HuH-7 (cell line): Measurements from ENCODE around the gene ZBTB7B.

Experiments
- DNase-seq: peaks from one replicate; pipeline ENCODE4 v3.0.0; 2011; ENCODE audit warnings: low spot score

The ZBTB7B gene

DNA sequence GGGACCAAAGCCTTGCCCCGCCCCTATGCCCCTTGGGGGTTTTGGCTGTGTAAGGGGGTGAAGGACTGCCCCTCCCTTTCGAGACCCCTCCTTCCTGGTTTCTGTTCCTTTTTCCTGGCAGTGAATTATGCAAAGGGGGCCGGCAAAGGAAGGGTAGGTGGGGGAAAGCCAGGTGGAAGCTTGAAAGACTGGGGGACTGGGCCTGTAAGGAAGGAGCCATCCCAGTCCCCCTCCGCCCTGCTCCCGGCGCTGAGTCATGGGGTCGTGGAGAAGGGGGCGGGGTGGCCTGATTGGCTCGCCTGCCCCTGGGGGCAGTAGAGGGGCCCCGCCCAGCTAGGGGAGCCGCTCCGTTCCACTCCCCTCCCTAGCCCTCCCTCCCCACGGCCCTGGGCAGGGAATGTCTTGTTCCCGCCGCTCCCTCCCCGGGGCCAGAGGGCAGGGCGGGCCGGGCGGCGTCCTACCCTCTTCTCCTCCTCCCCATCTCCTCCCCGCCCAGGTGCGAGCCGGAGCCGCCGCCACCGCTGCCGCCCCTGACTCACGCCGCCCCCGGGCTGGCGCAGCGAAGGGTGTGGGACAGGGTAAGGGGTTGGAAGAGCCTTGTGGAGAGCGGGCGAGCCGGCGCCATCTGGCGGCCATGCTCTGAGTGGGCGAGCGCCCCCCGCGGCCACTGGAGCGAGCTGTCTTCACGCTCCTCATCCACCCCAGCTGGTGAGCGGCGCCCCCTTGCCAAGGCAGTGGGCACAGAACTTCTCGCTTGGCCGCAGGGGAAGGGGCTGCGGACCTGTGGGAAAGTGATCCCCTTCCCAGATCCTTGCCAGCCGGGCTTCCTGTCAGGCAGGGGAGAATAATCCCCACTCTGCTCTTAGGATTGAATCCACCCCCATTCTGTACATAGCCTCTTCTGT is 14.7 kb downstream of the ZBTB7B start:
- DNase-seq, result peak; percentile 90

DNA sequence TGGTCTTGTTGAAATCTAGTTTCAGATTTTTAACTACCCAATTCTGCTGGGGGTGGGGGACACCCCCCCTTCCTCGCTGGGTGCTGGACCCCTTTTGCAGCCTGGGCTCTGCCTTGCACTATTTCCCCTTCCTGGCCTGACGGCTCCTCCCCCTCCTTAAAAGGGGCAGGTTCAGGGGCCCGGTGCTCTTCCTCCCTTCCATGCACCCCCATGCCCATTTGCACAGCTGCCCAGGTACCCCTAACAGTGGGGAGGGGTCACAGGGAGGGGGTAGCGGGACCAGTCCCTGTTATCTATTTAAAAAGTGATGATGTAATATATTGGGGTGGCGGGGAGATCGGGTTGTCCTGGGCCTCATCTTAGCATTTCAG is 15.3 kb downstream of the ZBTB7B start:
- no peak for DNase-seq

DNA sequence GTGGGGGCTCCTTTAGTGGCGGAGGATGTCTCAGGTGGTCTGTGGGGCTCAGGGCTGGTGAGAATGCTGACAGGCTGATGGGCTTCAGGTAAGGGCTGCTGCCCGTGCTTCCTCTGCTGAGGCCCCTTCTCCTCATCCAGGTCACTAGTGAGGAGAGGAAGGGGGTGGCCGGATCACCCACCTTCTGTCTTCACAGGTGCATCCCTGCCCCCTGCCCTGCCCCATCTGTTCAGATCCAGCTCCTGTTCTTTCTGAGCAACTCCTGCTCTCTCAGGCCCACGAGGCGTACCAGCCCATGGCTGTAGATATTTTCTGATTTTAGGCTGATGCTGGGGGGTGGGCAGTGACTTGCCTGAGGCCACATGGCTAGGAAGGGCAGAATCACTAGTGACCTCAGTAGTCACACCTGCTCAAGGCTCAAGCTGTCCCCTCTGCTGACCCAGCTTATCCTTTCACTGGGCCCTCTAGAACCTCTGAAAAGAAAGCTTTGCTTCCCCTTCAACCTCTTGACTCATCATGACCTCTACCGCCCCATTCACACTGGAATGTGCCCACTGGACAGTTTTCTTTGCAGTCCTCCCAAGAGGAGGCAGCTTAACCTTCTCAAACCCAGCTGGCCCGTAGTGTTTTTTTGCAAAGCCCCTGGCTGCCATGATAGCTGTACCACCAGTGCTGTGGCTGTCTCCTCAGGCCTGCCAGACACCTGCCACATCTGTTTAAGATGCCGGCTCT is 16.2 kb downstream of the ZBTB7B start:
- no peak for DNase-seq

DNA sequence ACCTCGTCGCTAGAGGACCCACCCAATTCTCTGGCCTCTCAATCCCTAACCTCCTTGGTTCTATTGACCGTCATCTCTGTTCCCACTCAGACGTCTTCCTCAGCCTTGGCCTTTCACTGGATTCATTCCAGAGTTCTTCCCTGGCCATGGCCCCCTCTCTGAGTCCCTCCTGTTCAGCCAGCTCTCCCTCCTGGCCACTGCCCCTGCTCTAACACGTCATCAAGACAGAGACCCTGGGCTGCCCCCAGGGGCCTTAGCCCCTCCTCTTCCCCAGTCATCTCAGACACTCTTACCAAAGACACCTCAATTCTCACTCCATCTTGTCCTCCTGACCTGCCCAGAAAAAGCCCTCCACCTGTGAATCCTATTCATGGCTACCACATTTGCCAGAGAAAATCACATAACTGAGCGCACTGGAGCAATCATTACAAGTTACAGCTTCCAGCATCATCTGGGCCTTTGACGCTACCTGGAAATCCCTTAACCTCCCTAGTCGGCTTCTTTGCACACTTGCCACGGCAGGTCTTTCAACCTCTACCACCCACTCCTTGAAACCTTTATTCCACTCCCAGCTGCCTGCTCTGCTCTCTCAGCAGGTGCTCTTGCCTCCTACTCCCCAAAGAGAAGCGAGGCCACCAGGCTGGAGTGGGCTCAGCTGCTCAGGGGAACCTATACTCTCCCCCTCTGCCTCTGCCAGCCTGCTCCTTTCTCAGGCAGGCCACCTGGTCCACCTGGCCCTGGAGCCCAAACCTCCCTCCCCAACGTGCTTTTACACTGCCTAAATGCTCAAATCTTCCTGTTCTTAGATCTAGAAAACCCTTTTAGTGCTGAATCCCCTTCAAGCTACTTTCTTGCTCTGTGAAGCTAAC is 17.0 kb downstream of the ZBTB7B start:
- DNase-seq, result no peak

DNA sequence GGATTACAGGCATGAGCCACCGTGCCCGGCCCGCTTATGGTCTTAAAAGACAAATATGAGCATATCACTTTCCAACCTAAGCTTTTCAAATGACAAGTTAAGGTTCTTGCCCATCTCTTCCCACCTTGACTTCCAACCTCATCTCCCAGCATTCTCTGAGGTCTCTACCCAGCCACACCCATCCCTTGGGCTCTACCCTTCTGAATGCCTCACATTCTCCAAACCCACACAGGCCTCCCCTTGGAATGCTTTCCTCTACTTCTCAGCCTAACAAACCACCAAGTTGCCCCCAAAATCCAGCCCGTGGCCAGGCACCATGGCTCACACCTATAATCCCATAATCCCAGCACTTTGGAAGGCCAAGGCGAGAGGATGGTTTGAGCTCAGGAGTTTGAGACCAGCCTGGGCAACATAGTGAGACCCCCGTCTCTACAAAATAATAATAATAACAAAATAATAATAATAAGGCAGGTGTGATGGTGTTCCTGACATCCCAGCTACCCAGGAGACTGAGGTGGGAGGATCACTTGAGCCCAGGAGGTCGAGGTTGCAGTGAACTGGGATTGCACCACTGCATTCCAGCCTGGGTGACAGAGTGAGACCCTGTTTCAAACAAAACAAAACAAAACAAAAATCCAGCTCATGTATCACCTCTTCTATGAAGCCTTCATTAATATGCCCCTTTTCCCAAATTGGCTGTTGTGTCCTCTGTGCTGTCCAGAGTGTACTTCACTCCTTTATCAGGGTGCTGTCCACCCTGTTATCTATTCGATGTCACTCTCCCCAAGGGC is 19.7 kb downstream of the ZBTB7B start:
- DNase-seq, result no peak

DNA sequence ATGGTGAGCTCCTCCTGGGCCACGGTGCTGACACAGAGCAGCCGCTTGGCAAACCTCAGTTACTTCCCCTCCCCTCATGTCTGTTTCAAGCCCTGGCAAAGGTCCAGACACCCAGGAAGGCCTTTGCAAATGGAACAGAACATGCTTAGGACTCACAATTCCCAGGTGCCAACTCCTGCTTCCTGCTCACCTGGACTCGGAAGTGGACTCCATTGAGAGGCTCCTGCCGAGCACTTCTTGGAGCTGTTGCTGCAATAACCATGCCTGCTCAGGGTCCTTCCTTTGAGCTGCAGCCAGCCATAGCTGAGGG is 20.3 kb downstream of the ZBTB7B start:
- no peak for DNase-seq

GRCh38 chr1:155023627-155024026 is 21.0 kb downstream of the ZBTB7B start:
- no peak for DNase-seq

GRCh38 chr1:155024315-155024714 is 21.7 kb downstream of the ZBTB7B start:
- no peak for DNase-seq

DNA sequence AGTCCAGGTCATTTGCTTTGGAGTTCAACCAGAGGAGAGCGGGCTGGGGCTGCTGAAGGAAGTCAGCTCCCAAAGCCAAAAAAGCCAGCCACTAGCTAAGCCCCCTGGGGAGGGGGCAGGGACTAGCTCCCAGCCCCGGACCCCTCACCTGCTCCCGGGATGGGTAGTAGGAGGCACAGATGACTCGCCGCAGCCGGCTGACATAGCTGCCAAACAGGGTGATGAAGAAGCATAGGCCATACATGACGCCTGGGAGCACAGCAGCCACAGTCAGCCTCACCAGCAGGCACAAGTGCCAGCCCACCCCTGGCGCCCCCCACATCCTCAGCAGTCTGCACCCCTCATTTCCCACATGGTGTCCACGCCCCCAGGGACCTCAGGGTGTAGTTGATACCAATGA is 23.6 kb downstream of the ZBTB7B start:
- DNase-seq, result no peak

GRCh38 chr1:155026588-155026987 is 24.0 kb downstream of the ZBTB7B start:
- no peak for DNase-seq

GRCh38 chr1:155029513-155030242 is 27.1 kb downstream of the ZBTB7B start:
- DNase-seq, result no peak

DNA sequence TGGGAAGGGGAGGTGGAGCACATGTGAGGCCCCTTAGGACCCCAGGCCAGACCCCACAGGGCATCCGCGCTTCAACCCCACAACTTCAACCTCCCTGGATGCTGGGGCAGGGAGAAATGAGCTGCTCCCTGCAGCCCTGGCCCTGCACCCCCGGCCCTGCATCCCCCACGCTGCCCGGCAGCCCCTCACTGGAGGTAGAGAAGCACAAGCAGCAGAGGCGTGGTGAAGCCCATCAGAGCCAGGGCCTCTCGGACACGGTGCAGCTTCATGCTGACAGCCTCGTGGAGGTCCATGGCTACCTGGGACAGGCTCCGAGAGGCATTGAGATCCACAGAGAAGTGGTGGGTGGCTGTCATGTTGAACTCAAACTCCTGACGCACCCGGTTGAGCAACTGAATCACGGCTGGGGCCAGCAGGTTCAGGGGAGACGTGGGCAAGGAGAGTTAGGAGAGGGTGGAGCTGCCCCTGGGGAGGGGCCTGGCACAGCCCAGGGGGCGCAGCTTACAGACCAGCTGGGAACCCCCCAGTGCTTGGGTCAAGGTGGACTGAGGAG is 27.7 kb downstream of the ZBTB7B start:
- no peak for DNase-seq

DNA sequence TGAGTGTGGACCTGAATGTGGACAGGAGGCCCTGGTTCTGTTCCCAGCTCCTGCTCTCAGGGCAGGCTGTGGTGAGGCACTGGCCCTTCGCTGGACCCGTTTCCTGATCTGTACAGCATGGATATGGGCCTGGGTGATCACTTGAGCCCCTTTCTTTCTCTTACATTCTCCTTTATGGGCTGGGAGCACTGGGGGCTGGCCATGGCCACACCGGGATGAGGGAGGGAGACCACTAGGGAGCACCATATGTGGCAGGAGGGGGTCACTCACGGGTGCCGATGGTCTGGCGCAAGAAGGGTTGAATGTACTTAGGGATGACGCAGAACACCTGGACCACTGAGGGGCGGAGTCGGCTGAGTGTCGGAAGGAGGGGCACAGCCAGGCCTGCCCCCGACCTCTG is 28.3 kb downstream of the ZBTB7B start:
- DNase-seq, result no peak

GRCh38 chr1:155032886-155033285 is 30.3 kb downstream of the ZBTB7B start:
- DNase-seq, result no peak

DNA sequence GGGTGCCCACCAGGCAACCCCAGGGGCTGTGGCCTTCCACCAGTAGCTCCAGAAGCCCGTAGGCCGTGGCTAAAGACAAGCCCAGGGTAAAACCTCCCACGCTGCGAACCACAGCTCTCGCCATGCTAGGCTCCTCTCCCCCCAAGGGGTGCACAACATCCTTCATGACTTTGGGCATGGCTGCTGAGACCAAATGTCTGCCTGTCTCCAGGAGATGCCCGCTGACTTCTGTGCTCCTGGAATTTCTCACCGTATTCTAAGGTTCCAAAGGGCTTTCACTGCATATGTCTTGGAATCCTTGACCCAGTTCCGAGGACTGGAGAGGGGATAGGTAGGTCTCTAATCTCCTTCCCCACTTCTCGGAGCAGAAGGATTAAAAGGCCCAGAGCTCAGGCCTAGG is 30.9 kb downstream of the ZBTB7B start, which contains the start of the genes DCST1 and DCST2:
Gene DCST1, plus strand, starts transcription at position 301 of the 400 bp plus-strand sequence. CDS start 213 bp downstream, outside the sequence.
Gene DCST2, minus strand, starts transcription at position 258 of the 400 bp plus-strand sequence. Its CDS starts 80 bp downstream, at position 178.
- no peak for DNase-seq

DNA sequence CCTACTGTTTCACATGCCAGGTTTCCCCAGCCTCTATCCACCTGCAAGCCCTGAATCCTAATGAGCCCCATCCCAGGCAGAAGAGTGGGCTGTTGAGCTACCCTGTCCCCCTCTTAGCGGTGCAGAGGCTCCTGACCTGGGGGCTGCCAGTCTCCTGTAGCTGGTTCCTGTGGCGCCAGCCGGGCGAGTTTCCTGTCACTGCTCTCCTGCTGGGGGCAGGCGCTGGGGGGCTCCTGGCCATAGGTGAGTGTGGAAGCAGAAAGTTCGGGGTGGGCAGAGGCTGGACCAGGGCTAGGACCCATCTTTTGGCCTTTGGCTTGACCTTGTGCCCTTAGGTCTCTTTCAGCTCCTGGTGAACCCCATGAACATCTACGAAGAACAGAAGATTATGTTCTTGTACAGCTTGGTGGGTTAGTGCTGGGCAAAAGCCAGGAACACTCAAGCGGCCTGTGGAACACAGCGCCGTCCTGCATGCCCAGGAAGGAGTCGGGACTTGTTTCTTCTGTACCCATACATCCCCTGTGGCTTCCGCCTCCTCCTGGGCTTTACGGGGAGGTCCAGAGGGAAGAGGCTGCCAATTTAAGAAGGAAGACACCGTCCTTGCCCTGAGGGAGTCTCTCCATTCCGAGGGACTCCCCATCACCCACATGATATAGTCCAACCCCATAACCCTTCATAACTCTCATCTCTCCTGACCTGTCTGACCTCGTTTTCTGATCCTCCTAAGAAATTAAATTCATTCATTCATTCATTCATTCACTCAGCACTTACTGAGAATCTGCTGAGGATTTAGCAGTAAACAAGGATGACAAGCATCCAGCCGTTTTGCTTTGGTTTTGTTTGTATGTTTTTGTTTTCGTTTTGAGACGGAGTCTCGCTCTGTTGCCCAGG is 32.0 kb downstream of the ZBTB7B start:
- DNase-seq, result no peak

- no peak for DNase-seq
These were observed 33.3 kb downstream of the ZBTB7B start for GRCh38 chr1:155035936-155036335.

GRCh38 chr1:155037043-155037442 is 34.4 kb downstream of the ZBTB7B start:
- no peak for DNase-seq

- no peak for DNase-seq
These were observed 35.3 kb downstream of the ZBTB7B start for GRCh38 chr1:155037851-155038441.
